Fibroblast of villous mesenchyme (primary cell): ENCODE results near the gene ART5. TPM values are rescaled to one million over a fixed set of nuclear protein-coding genes. Genes with fewer than 3 reads are reported as not detected.

ENCODE experiments used
- DNase-seq: peaks from one replicate; pipeline ENCODE4 v3.0.0-alpha.2; 2010; ENCODE audit warnings: low read depth
- H3K4me3 ChIP-seq: 2 replicates; pipeline ENCODE4 v1.5.1; 2011; ENCODE audit warnings: low read depth, mild to moderate bottlenecking, low read length
- total RNA-seq: library from RNA; depleted of rRNA; stranded (reverse); fragments of >200 nt; gene quantifications from 2 replicates; pipeline ENCODE4 v1.2.3, GENCODE V29; 2012
- TF ChIP-seq, protein P1 (sequence below): IDR thresholded peaks from 2 replicates; pipeline ENCODE4 v1.5.1; 2012; ENCODE audit warnings: low read depth, mild to moderate bottlenecking, low read length; ENCODE audit not compliant: insufficient read depth

The ART5 gene
- total RNA-seq, 1 donor, result not detected

DNA sequence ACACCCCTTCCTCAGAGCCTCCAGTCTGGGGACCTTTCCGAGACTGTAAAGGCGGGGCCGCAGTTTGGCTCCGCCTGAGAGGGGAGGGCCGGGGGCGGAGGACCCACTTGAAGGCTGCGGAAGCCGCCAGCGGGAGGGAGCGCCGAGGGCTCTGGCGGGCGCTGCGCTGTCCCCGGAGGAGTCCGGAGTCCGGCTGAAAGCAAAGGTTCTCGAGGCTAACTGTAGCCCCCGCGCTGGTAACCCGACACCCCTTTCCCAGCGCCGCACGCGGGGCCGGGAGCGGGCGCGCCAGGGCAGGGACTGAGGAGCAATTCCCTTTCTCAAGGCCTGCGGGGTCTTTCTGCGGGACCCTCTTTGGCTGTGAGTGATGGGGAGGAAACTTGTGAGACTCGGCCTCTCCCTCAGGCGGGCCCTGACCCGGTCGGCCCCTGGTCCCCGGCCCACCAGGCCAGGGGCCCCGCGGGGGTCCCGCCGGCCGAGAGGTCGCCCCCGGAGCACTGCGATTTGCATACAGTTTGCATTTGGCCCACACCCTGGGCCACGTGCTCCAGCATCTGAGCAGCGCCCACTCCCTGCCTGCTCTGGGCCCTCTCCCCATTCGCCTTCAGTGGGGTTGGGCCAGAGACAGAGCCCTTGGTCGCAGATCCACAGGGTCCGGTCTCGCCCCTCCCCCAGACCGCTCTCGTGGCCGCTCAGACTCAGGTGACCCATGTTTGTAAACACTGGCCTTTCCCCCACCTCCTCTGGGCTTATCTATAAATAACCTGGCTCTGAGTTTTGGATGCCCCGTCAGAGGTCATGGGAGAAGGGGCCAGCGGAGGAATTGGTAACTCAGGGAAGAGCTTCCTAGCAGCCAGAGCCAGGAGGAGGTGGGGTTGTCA is 519 bp upstream of the ART5 start:
- TF ChIP-seq, protein P1, sequence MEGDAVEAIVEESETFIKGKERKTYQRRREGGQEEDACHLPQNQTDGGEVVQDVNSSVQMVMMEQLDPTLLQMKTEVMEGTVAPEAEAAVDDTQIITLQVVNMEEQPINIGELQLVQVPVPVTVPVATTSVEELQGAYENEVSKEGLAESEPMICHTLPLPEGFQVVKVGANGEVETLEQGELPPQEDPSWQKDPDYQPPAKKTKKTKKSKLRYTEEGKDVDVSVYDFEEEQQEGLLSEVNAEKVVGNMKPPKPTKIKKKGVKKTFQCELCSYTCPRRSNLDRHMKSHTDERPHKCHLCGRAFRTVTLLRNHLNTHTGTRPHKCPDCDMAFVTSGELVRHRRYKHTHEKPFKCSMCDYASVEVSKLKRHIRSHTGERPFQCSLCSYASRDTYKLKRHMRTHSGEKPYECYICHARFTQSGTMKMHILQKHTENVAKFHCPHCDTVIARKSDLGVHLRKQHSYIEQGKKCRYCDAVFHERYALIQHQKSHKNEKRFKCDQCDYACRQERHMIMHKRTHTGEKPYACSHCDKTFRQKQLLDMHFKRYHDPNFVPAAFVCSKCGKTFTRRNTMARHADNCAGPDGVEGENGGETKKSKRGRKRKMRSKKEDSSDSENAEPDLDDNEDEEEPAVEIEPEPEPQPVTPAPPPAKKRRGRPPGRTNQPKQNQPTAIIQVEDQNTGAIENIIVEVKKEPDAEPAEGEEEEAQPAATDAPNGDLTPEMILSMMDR, result no peak
- DNase-seq, result peak; percentile 64
- peak overlapping the region; percentile 56 for H3K4me3 ChIP-seq

DNA sequence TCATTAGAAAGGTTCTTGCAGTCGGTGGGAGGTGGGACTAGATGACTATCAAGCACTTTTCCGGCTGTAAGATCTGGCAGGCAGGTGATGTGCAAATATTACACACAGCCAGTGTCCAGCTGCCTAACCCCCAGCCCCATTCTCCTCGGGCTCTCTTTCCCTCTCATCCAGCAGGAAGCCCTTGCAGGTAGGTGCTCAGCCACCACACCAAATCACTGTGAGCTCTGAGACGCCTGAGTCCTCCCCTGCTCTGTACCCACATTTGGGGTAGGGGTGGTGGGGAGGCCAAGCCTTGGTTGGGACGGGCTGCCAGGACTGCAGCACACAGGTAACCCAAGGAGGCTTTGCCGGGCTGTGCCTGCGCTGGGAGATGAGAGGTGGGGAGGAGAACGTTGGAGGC is 601 bp downstream of the ART5 start:
- TF ChIP-seq, protein P1, result no peak
- DNase-seq, result no peak
- no peak overlapping the region for H3K4me3 ChIP-seq

DNA sequence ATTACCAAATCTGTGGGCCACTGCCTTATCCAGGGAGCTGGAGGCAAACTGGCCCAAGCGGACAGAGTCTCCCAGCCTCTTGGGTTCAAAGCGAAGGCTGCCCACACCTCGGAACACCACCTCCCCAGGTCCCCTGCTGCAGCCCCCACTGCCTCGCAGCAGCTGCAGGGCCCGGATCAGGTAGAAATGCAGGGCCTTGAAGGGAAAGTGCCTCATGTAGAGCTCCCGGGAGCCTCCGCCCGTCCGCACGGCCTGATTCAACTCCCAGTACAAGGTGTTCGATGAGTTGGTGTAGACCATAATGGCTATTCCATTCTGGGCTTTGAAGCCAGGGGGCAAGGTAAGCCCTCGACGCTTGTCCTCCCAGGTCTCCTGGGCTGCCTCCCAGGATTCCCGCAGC is 2.0 kb downstream of the ART5 start:
- TF ChIP-seq, protein P1, result no peak

DNA sequence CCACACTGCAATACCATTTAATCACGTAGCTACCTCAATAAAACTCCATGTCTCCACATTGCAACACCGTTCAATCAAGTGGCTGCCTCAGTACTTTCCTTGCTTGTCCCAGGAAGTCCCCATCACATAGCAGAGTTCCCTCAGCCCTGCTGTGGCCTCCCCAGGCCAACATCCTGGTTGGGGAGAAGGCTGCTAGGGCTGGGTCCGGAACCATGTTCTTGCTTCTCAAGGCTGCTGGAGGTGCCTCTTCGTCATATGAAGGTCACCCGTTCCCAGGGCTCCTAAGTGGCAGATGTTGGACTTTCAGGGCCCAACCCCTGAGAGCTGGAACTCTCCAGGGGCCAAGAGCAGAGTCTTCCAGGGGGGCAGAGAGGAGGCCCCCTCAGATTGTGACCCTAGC is 3.3 kb downstream of the ART5 start:
- TF ChIP-seq, protein P1, result no peak
- DNase-seq, result no peak
- no peak overlapping the region for H3K4me3 ChIP-seq

More for the DNA sequence above, 2.0 kb downstream of the ART5 start:
- DNase-seq, result no peak
- H3K4me3 ChIP-seq, result no peak overlapping the region

DNA sequence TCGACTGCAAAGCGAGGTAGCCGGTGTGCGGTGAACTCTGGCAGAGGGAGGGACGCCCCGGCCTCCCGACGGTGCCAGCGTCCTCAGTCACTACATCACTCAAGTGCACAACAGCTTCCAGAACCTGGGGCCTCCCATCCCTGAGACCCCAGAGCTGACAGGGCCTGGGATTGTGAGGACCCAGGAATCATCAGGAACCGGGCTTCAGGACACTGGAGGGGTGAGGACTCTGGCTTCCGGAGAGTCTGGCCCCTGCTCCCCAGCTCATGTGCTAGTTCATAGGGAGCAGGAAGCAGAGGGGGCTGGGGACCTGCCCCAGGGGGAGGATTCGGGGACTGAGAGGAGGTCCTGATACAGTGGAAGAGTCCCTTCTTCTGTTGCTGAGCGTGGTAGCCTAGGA is 4.6 kb downstream of the ART5 start:
- no peak for DNase-seq
- TF ChIP-seq, protein P1, result no peak
- no peak overlapping the region for H3K4me3 ChIP-seq

DNA sequence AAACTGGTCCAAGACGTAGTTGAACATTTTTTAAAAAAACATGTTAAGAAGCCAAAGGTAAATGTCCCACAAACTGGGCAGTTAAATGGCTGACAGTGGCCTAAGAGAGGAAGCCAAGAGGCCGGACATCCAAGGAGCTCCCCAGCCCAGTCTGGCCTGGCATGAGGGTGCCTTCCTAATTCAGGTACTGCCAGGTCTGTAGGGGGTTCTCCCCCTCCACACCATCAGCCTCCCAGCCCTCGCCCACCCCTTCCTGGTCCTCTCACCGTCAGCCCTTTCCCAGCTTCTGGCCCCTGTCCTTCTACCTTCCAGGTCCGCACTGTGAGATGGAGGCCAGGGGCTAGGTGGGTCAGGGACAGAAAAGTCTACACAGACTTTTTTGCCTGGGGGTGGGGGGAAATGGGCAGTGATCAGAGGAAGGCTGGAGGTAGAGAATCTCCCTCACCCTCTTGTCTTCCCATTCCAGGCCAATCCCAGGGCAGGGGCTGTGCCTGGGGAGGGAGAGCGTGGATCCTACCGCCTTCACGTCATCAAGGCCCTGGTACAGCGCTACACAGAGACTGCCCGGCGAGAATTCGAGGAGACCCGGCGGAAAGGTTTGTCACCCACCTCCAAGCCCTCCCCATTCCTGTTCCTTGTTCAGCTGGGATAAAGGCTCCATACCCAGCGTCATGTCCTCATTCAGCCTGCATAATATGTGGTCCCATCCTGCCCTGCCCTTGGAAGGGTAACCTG is 6.0 kb downstream of the ART5 start:
- H3K4me3 ChIP-seq, result no peak overlapping the region
- TF ChIP-seq, protein P1, result no peak
- DNase-seq, result no peak
